TTC549 (cell line): ENCODE measurements around the gene ZBTB7B.
"Not testable (repeated sequence)": the region's sequence is repeated elsewhere in the genome, so short reads cannot be mapped to it uniquely, and the experiment has no call there.

Experiments used
- FAIRE-seq: peaks from 2 replicates; lab custom pipeline; 2012; peaks lifted over from hg19 to GRCh38; lab: Jason Lieb, UNC

ZBTB7B gene

DNA sequence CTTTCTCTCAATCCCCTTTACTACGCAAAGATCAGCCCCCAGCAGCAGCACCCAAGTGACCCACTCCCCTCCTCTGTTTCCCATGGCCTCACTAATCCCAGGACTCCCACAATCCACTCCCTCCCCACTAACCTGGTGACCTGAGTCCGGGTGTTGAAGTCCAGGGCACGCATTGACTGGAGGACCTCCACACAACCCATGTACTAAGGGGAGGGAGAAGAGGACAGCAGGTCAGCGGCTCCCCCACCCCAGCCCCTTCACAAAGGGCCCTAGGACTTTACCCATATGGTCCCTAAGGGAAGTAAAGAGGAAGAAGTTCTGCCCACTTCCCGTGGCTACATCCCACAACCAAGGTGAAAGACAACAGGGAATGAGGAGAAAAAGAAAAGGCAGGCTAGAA lies 33.4 kb upstream of the ZBTB7B start:
- no peak for FAIRE-seq

- no peak for FAIRE-seq
Observed at GRCh38 chr1:154969860-154970452, 32.6 kb upstream of the ZBTB7B start.

DNA sequence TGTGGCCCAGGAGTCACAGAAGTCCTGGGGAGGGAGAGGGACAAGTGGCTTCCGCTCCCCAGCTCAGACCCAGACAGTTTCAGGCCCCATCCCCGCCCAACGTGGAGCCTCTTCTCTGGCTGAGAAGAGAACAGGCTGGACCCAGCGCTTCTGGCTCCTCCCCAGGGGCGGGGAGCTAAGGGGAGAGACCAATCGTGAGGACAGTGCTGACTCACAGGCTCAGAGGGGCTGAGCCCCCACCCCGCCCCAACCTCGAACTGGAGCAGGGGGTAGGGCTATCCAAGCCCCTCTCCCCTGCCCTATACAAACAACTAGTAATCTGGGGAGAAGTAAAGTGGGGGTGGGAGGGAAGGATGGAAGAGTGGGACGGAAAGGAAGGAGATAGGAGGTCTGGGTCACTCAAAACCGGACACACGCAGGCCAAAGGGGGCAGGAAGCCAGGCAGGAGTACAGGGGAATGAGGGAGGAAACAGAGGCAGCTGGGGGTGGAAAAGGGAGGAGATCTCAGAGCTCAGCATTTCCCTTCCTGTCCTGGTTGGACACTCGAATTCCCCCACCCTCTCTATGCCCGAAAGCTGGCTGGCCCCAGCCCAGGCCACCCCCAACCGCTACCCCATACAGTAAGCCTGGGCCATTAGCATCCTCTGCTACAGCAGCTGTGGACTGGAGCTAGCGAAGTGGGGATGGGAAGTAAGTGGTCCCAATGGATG lies 31.8 kb upstream of the ZBTB7B start, which contains the start of gene SHC1:
Gene SHC1, minus strand, starts transcription at position 117 of the 710 bp plus-strand sequence. CDS start 221 bp downstream, outside the sequence.
- FAIRE-seq: peak; percentile 98

- no peak for FAIRE-seq
Observed at GRCh38 chr1:154971341-154971998, 31.1 kb upstream of the ZBTB7B start.

GRCh38 chr1:154972213-154972516 lies 30.4 kb upstream of the ZBTB7B start:
- FAIRE-seq: no peak

DNA sequence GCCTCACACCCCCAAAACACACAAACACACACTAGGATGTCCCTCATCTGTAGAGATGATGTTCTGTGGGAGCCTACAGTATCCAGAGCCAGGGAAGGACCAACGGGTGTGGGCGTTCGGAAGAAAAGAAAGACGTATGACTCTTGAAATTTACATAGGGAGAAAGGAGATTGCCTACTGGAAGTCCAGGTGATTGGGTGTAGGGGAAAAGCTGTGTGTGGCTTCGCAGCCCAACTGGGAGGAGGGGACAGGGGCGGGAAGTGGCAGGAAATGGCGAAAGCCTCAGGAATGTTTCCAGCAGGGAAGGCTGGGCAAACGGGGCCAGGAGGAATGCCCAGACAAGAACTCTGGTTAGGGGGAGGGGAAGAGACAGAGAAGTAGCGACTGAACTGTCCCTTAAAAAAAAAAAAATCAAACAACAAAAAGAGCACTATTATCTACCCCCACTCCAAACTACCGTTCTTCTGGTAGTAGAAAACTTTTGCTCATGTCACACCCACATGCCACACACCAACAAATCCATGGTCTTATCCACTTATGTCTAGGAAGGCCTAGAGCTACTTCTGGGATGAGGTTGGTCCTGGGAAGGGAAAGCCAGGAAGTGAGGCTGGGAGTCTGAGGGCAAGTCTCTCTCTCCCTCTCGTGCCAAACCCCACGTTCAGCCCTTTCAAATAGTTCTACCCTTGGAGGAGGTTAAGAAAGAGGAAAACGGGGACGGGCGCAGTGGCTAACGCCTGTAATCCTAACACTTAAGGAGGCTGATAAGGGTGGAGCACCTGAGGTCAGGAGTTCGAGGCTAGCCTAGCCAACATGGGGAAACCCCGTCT lies 29.9 kb upstream of the ZBTB7B start:
- FAIRE-seq: peak; percentile 96

- FAIRE-seq: peak; percentile 99
Observed at GRCh38 chr1:154973344-154974101, 29.1 kb upstream of the ZBTB7B start.

GRCh38 chr1:154974102-154974807 lies 28.3 kb upstream of the ZBTB7B start, which contains the start of gene CKS1B:
TSS of gene CKS1B (plus strand) at chr1:154974681. CDS start at chr1:154974746, 65 bp downstream.
- FAIRE-seq: peak; percentile 99

DNA sequence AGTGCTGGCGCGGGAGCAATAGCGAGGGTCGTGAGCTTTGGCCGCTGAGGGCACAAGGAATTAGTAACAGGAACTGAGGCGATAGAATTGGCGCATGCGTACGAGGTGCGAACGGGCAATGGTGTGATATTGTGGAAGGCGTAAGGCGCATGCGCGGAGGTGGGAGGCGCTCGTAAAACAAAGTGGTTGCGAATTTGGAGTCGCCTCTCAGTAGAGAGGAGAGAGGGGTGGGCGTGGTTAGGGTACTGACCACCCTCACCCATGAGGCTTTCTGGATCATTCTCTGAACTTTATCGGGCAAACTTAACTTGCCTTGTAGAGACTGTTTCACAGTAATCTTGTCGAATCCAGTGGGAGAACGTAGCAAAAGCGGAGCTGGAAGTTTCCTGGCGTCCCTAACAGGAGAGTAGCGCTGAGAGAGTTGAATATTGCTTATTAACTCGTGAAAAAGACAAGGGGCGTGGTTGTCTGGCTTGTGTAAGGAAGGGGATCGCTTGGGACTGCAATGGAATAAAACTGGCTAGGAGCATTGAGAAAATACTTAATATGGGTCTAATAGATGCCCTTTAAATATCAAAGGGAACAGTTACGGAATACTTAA lies 27.7 kb upstream of the ZBTB7B start:
- FAIRE-seq: no peak

GRCh38 chr1:154975409-154976059 lies 27.1 kb upstream of the ZBTB7B start:
- no peak for FAIRE-seq

- FAIRE-seq: not testable (repeated sequence)
Observed at GRCh38 chr1:154977762-154978161, 24.8 kb upstream of the ZBTB7B start.

DNA sequence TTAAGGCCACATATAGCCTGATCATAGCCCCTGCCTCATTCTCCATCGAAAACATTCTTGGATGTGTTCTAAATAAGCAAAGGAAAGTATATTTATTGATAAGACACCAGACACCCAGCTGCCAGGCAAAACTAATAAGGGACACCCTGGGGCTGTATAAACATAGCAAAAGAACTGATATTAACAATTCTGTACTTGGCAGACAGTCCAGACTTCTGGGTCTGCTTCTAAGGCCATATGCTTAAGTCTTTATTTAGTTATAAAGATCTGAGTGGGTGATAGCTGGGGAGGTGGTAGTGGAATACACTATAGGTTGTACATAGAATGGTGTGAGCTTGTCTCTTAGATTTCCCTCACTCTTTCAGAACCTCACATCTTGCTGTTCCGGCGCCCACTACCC lies 24.2 kb upstream of the ZBTB7B start:
- no peak for FAIRE-seq

DNA sequence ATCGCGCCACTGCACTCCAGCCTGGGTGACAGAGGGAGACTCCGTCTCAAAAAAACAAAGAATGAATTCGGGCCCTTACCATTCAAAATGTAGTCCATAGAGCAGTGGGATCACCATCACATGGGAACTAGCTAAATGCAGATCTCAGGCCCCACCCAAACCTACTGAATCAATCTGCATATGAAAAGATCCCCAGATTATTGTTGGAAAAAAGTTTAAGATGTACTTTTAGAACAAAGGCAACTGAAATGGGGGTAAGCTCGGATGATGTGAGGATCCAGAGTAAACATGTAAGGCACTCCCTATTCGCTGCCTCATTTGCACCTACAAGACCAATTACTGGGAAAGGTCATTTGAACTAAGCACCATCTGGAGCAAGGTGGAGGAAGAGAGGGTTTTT lies 20.3 kb upstream of the ZBTB7B start:
- no peak for FAIRE-seq

GRCh38 chr1:154982897-154983648 lies 19.5 kb upstream of the ZBTB7B start, which contains the start of gene FLAD1:
TSS of gene FLAD1 (plus strand) at chr1:154983344. CDS start at chr1:154983695, 351 bp downstream.
- peak; percentile 99 for FAIRE-seq

- FAIRE-seq: no peak
Observed at GRCh38 chr1:154983776-154984466, 18.7 kb upstream of the ZBTB7B start.

DNA sequence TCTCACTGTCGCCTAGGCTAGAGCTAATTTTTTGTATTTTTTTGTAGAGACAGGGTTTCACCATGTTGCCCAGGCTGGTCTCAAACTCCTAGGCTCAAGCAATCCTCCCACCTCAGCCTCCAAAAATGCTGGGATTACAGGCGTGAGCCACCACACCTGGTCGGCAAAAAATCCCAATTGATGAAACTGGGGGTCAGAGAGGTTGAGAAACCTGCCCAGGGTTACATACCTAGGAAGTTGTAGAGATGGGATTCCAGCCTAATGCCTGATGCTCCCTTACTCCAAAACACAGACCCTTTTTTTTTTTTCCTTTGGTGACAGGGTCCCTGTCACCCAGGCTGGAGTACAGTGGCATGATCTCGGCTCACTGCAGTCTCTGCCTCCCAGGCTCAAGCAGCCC lies 15.9 kb upstream of the ZBTB7B start:
- FAIRE-seq: not testable (repeated sequence)

DNA sequence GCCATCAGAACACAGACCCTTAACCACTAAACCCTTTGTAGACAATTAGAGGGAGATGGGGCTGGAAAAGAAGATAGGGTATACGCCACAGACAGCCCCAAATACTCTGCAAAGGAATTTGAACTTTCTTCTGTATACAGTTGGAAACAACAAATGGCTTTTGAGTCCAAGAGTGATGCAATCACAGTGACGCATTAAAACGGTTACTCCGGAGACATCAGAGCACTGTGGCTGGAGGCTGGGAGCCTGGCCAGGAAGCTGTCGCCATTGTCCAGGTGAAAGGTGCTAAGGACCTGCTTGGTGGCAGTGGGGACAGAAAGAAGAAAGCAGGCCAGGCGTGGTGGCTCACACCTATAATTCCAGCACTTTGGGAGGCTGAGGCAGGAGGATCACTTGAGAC lies 15.3 kb upstream of the ZBTB7B start:
- no peak for FAIRE-seq

GRCh38 chr1:154988058-154988954 lies 14.3 kb upstream of the ZBTB7B start:
- FAIRE-seq: no peak
